ENCODE results near the gene MINK1. TPM values are rescaled to one million over a fixed set of nuclear protein-coding genes. Genes with fewer than 3 reads are reported as not detected.

The MINK1 gene
- polyA plus RNA-seq = 9.8 and 11.1 TPM in 2 replicates

DNA sequence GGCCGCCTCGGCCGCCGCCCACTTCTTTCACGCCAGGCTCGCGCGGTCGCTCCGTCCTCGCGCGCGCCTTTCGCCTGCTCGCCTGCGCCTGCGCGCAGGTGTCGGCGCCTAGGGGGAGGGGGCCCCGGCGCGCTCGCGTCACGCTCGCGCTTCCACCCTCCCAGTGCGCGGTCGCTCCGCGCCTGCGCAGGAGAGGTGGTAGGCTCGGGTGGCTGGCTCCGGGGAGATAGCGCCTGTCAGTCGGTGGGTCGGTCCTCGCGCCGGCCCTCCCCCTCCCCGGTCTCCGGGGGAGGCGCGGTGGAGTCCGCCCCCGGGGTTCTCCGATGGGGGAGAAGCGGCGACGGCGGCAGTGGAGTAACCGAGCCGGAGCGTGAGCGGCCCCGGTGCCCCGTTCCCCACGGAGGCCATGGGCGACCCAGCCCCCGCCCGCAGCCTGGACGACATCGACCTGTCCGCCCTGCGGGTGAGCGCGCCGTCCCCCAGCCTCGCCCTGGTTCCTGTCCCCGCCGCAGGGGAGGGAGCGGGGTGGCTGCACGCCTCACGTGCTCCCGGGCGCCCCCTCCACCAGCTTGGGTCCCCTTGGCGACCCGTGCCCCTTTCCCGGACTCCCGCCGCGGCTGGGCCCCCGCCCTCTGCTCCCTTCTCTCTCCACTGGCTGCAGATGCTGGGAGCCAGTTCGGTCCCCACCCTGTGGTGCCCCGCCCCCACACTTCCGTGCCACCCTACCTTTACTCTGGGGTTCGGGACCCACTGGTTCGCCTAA is at the start of gene MINK1:
Gene MINK1, plus strand, starts transcription at position 163 of the 763 bp plus-strand sequence. Its CDS starts 244 bp downstream, at position 407.

DNA sequence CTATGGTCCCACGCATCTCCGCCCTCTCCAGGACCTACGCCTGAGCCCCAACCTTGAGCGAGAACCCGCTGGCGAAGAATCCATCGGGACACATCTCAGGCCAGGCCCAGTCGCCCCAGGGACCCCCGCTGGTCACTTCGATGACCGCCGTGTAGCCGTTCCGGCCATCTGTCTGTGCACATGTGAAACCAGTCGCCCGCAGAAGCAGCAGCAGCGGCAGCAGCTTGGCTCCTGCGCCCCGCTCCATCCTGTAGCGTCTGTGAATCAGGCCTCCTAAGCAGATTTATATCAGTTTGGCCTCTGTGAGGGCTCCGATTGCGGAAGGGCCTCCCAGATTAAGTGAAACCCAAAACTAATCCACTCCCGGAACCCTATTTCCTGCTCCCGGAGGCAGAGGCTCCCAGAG is 47.0 kb upstream of the MINK1 start, which contains the start of gene VMO1:
Gene VMO1, minus strand, starts transcription at position 259 of the 406 bp plus-strand sequence. Its CDS starts 12 bp downstream, at position 247.

DNA sequence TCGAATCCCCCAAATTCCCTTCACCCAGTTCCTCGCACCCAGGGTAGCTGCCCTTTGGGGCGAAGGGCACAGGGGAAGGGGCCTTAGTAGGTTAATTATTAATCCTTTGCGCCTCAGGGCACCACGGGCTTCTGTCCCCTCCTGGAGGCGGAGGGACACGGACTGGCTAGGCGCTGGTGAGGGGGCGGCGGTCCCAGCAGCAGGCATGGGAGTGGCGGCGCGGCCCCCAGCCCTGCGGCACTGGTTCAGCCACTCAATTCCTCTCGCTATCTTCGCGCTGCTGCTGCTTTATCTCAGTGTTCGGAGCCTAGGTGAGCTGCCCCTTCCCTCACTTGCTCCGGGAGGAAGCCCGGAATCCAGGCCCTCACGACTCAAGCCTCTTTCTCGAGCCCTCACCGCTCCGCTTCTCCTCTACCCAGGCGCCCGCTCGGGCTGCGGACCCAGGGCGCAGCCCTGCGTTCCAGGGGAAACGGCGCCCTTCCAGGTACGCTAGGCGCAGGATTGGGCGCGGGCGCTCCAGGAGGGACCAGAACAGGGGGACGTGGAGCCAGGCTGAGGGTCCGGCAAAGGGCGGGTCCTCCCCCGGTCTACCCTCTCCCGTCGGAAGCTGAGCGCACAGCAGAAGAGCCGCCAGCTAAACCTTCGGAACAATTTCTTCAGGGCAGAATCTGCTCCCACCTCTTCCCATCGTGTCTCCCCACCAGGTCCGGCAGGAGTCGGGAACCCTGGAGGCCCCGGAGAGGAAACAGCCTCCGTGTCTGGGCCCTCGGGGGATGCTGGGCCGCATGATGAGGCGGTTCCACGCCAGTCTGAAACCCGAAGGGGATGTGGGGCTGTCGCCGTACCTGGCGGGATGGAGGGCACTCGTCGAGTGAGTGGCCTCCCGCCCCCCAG is 44.1 kb upstream of the MINK1 start, which contains the start of gene GLTPD2:
Gene GLTPD2, plus strand, starts transcription at position 158 of the 894 bp plus-strand sequence. Its CDS starts 48 bp downstream, at position 206.

GRCh38 chr17:4802228-4802627 is 30.9 kb upstream of the MINK1 start, which contains the start of gene C17orf114:
TSS of gene C17orf114 (minus strand) at chr17:4802328.

GRCh38 chr17:4806777-4807604 is 26.1 kb upstream of the MINK1 start, which contains the start of gene PLD2:
TSS of gene PLD2 (plus strand) at chr17:4807152. CDS start at chr17:4807773, 621 bp downstream.

GRCh38 chr17:4899341-4900230 is 66.4 kb downstream of the MINK1 start, which contains the start of gene C17orf107:
TSS of gene C17orf107 (plus strand) at chr17:4899536. CDS start at chr17:4899763, 227 bp downstream.

DNA sequence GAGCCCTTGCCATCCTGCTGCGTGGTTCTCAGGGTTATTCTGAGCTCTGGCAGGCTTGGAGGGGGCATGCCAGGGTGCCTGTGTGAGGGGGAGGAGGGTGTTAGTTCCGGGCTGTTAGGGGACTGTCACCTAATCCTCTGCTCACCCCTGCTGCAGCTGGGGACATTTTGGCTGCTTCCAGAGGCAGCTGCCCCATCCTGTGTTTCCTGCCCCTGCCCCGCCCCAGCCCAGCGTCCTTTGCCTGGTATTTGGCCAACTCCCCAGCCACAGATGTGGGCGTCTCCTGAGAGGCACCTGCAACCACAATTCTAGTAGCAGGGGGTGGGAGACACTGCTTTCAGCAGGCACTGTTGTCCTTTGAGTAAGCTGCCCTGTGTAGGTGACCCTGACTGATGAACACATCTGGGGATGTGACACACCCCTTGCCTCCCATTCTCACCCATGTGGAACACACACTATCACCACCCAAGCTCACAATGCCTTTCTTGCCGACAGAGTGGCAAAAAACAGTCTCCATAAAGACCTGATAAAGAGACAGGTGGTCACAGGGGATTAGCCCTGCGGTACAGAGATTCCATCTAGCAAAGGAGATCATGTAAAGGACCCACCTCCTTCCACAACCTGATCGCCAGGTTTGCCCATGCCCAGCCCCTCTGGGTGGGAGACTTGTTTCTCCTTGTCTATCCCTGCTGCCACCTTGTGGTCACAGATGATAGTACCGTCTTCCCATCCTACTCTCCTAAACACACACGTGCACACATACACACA is 70.1 kb downstream of the MINK1 start, which contains the start of gene CHRNE:
Gene CHRNE, minus strand, starts transcription at position 48 of the 768 bp plus-strand sequence. Its CDS starts 35 bp downstream, at position 13.

GRCh38 chr17:4931963-4932362 is 98.8 kb downstream of the MINK1 start, which contains the start of gene GP1BA:
TSS of gene GP1BA (plus strand) at chr17:4932277. CDS start at chr17:4932605, 328 bp downstream.

DNA sequence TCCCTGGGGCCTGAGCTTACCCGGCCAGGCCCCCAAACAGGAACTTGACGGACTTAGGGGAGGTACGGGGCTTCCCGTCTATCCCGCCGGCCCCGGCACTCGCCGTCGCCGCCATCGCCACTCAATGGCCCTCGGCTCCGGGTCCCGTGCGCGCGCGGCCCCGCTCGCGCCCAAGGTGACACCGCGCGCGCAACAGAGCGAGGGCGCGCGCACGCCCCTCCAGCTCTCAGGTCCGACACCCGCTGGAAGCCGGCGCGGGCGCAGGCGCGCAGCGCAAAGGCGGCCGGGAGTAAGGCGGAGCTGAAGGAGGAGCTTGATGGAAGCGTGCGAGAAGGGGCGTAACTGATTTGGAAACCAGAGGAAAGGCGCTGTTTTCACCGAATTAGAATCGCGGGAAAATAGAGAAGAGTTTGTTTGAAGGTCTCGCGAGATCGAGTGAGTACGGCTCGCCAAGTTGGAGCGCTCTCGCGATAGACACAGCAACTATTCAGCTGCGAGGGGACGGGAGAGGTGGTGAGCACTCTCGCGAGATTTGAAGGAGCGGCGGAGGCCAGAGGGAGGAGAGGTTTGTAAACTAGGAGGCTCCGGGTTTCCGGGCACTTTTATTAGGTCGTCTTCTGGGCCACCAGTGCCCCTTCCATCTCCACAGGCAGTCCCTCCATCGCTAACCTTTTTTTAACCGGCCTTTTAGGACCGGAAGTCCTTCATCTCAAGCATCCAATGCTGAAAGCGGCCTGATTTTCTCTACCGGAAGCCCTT is 106.8 kb downstream of the MINK1 start, which contains the start of the genes RNF167 and SLC25A11:
Gene RNF167, plus strand, starts transcription at position 473 of the 759 bp plus-strand sequence. CDS start 642 bp downstream, outside the sequence.
Gene SLC25A11, minus strand, starts transcription at position 251 of the 759 bp plus-strand sequence. Its CDS starts 136 bp downstream, at position 115.

Other genes starting within 250 kb of the MINK1 start
- gene SMTNL2, start 248.8 kb upstream of the MINK1 start, polyA plus RNA-seq = 0.12 TPM in 1 of 2 replicates, not detected in the other
- not detected in 2 replicates for gene ALOX15, start 191.7 kb upstream of the MINK1 start, polyA plus RNA-seq
- 2.6 and 2.9 TPM in 2 replicates for gene PELP1, start 129.2 kb upstream of the MINK1 start, polyA plus RNA-seq
- gene ARRB2, start 122.7 kb upstream of the MINK1 start, polyA plus RNA-seq = 5.8 and 6.3 TPM in 2 replicates
- 72.1 and 82.0 TPM in 2 replicates for gene MED11, start 101.9 kb upstream of the MINK1 start, polyA plus RNA-seq
- gene ZMYND15, start 93.5 kb upstream of the MINK1 start, polyA plus RNA-seq = not detected in 2 replicates
- 0.25 and 1.1 TPM in 2 replicates for gene CXCL16, start 93.4 kb upstream of the MINK1 start, polyA plus RNA-seq
- not detected in 2 replicates for gene TM4SF5, start 61.5 kb upstream of the MINK1 start, polyA plus RNA-seq
- not detected in 2 replicates for gene VMO1, start 47.0 kb upstream of the MINK1 start, polyA plus RNA-seq
- gene GLTPD2, start 44.4 kb upstream of the MINK1 start, polyA plus RNA-seq = not detected in 2 replicates
- gene PSMB6, start 37.2 kb upstream of the MINK1 start, polyA plus RNA-seq = 377 and 424 TPM in 2 replicates
- gene PLD2, start 26.2 kb upstream of the MINK1 start, polyA plus RNA-seq = 1.2 and 1.6 TPM in 2 replicates
- gene C17orf107, start 66.2 kb downstream of the MINK1 start, polyA plus RNA-seq = 0.75 TPM in 1 of 2 replicates, not detected in the other
- gene CHRNE, start 69.8 kb downstream of the MINK1 start, polyA plus RNA-seq = not detected in 2 replicates
- gene GP1BA, start 98.9 kb downstream of the MINK1 start, polyA plus RNA-seq = 0.31 and 0.38 TPM in 2 replicates
- 27.6 and 40.9 TPM in 2 replicates for gene SLC25A11, start 106.7 kb downstream of the MINK1 start, polyA plus RNA-seq
- gene RNF167, start 106.9 kb downstream of the MINK1 start, polyA plus RNA-seq = 37.3 and 38.4 TPM in 2 replicates
- 35.7 and 55.5 TPM in 2 replicates for gene PFN1, start 115.2 kb downstream of the MINK1 start, polyA plus RNA-seq
- 2.1 and 2.4 TPM in 2 replicates for gene ENO3, start 117.8 kb downstream of the MINK1 start, polyA plus RNA-seq
- gene SPAG7, start 134.5 kb downstream of the MINK1 start, polyA plus RNA-seq = 44.8 and 73.7 TPM in 2 replicates
- gene CAMTA2, start 154.3 kb downstream of the MINK1 start, polyA plus RNA-seq = 1.0 and 8.4 TPM in 2 replicates
- gene INCA1, start 164.2 kb downstream of the MINK1 start, polyA plus RNA-seq = 2.1 and 2.5 TPM in 2 replicates
- 0.38 TPM in 1 of 2 replicates, not detected in the other for gene KIF1C, start 164.6 kb downstream of the MINK1 start, polyA plus RNA-seq
- not detected in 2 replicates for gene SLC52A1, start 202.1 kb downstream of the MINK1 start, polyA plus RNA-seq
- gene ZFP3, start 245.1 kb downstream of the MINK1 start, polyA plus RNA-seq = 2.5 and 3.4 TPM in 2 replicates

Data from Purkinje cell (primary cell).